NCI-H1930 (cell line): ENCODE measurements around the gene SH2D5.
"Not testable (repeated sequence)": the region's sequence is repeated elsewhere in the genome, so short reads cannot be mapped to it uniquely, and the experiment has no call there.

Experiments
- DNase-seq, 2 experiments: peaks; one replicate each; lab custom pipeline; 2025; lab: John Stamatoyannopoulos, UW

SH2D5 gene

DNA sequence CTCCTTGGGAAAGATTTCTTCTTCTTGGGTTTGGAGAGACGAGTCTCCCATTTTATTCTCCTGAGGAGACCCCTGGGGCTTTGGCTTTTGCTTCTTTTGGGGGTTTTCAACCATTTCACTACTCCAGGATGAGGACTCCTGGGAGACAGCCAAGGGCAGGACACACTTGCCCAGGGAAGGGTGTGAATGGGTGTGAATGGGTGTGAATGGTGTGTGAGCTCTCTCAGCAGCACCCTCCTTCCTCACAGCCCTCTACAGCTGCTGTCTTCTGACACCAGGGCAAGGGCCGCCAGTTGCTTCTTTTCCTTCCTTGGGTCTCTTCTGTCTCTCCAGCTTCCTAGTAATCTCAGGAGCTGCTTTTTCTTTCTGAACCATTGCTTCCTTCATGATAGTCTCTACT is 38.9 kb downstream of the SH2D5 start:
- no peak for DNase-seq

DNA sequence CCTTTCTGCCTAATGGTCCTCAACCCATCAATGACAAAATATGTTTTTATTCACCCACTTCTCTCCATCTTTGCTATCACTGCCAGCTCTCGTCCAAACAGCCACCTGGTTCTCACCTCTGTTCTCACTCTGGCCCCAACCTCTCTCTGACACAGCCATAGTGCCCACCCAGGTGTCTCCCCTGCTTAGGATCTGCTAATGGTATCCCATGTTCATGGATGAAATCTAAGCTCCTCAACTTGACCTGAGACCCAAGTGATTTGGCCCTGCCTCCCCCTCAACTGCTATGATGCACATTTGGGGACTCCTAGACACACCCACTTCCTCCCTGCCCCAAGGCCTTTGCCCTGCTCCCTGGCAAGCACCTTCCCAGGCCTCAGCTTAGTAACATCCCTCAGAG is 40.6 kb downstream of the SH2D5 start:
- no peak for DNase-seq

DNA sequence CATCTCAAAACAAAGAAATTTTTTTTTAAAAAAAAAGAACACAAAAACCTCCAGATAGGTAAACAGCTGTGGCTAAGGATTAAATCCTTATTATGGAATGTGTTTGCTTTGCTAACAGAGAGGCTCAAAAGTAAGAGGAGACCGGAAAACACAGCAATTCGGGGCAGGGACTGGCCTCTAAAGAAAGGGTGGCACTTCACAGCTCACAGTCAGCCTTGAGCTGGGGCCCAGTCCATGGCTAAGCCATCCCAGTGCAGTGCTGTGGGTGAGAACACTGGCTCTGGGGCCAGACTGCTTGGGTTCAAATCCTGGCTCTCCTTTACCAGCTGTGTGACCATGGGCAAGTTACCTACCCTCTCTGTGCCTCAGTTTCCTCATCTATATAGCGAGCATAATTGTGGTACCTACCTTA is 42.9 kb downstream of the SH2D5 start:
- no peak for DNase-seq

DNA sequence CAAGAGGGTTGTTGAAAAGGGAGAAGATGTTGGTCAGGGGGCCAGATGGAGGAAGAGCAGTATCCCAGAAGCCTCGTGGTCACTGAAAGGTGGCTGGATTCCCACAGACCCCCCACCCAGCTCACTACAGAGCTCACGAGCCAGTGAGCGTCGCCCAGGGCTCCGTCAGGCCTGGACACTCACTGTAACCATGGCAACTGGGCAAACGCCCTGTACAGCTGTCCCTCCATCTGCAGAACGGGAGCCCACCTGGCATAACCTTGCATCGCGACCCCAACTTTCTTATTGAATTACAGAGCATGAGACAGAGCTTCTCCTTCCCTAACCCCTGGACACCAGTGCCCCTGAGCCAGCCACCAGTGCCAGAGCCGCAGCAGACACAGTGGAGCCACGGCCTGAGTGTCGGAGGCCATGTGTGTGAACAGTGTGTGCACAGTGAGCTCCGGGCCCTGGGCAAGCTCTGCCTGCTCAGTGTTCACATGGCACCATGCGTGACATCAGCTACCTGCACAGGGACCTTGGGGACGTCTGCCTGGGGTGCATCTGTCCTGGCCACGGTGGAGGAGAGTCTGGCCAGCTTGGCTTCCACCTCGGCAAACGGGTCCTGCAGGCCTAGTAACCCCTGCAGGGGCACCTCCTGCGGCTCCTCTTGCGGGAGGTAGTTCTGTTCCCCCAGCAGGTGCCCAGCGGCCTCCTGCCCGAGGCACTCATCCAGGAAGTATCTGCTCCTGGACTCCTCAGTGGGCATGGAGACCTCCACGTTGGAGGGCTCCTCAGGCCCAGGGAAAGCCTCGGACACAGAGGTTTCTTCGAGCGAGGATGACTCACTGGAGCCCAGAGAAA is 45.4 kb downstream of the SH2D5 start:
- DNase-seq, result no peak

DNA sequence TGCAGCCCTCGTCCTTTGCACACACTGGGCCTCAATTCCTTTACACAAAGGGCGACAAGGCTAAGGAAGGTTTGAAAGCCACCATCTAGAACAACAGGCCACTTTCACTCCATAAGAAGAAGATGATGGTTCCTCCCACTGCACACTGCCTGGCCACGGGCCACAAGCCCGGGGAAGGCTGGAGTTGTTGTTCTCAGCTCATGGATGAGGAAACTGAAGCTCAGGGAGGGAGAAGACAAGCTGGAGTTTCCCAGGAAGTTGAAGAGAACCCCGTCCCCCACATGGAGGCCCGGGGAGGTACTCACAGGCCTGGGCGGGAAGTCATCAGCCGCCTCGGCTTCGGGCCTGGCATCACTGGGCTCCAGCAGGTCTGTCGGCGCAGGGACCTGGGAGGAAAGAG is 46.8 kb downstream of the SH2D5 start:
- no peak for DNase-seq

DNA sequence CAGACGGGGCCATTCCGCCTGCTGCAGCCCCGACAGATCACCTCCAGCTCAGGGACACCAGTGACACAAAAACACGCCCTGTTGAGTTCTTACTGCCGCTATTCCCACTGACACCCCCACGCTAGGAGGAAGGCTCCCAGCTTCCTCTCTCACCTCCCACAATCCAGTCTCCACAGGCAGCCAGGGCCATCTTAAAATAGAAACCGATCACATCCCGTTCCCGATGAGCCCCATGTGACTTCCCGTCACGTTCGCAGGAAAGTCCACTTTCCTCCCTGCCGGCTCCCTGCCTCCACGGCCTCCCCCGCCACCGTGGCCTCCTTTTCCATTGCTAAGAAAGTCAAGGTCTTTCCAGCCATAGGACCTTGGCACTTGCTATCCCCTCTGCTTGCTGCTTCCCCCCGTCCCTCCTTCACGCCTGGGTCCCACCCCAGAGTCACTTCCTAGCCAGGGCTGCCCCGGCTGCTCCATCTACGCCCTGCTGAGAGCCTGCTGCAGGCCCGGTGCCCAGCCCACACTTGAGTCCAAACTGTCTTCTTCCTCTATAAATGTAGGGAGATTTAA is 47.3 kb downstream of the SH2D5 start:
- no peak for DNase-seq

DNA sequence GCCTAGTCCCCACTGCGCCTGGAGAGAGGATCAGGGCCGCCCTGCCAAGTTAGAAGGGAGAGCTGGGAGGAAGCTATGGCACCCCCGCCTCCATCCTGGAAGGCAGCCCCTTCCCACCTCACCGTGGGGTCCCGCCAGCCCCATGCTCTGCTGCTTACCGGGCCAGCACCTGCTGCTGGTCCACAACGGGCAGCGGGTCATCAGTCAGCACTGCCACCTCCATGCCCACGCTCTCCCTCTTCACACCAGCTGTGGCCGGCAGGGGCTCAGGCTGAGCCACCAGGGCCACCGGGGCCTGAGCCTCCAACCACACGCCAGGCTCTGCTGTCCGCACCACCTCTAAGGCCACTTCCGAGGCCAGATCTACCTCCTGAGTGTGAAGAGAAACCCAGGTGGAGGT is 47.9 kb downstream of the SH2D5 start:
- no peak for DNase-seq

DNA sequence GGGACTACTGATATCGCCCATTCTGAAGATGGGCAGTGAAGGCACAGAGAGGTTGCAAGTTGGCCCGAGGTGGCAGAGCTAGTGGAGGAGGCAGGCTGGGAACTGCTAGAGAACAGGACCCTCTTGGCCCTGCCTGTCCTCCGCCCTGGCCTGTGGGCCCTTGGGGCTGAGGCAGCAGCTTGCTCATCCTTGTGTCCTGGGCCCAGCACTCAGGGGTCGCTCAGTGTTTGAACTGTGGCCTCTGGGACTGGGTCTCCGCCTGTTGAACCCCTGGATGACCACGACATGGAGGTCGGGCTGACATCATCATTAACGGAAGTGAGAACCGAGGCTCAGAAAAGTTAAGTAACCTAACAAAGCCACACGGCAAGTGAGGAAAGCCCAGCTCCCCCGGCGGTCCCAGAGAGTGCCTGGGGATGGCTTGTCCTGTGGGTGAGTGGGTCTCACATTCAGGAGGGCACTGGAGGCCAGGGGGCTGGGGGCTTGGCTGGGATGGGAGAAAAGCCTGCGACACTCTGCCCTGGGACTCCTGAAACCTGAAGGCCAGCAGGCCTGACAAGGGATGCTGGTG is 48.4 kb downstream of the SH2D5 start:
- DNase-seq, result no peak

DNA sequence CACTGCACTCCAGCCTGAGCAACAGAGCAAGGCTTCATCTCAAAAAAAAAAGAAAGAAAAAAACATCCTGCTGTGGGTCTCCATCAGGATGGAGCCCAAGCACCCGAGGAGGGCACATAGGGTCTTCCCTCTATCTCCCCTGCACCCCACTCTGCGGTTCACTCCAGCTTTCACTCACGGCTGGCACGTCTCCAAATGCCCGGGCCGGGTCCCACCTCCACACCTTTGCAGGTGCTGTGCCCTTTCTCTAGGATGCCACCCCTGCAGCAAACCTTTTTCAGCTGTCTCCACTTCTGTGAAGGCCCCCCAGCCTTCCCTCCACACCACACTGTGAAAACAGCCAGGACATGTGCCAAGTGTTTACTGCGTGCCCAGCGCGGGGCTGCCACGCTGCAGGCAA is 48.9 kb downstream of the SH2D5 start:
- DNase-seq, result no peak

DNA sequence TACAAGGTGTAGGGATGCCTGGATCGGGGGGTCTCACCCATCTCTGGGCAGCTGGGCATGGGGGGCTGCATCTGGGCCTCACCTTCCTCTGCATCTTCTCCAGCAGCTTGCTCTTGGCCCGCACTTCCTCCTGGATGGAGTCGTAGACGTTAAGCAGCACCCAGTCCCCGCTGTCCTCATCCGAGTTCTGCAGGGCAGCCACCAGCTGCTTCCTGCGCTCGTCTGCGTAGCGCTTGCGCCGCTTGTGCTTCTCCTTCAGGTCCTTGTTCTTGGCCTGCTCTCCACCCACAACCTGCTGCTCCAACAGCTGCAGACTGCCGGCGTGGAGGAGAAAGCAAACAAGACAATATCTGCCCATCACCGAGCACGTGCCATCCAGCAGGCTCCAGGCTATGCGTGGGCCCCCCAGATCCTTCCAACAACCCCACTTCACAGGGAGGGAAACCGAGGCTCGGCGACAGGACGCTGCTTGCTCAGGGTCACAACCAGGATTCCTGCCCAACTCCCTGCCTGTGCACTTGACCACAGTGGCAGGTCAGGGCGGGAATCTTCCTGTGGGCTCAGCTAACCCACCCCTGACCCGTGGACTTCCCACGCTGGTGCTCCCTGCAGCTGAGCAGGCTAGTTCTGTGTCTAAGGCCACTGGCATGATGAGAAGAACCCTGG is 49.8 kb downstream of the SH2D5 start:
- no peak for DNase-seq

DNA sequence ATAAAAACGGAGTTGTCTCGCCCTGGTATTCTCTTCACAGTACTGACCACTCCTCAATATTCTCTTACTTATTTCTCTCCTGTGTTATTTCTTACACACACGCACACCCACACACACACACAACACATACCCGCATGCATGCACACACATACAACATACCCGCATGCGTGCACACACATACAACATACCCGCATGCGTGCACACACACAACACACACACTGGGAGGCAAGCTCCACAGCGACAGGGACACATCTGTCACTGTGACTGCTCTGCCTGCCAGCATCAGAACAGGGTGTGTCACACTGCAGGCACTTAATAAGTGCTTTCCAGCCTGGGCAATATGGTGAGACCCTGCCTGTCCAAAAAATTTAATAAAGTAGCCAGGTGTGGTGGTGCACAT is 50.5 kb downstream of the SH2D5 start:
- no peak for DNase-seq

DNA sequence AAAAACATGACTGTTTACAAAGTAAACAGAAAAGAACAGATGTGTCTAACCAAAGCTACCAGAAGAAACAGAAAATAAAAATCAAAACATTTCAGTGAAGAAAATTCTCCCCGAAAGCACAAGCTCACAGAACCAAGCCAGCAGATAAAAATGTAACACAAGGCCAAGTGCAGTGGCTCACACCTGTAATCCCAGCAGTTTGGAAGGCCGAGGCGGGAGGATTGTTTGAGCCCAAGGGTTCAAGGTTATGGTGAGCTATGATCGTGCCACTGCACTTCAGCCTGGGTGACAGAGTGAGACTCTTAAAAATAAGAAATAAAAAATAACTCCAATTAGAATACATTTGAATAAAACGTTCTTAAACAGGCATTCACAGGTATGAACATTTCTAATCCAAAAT is 52.2 kb downstream of the SH2D5 start:
- DNase-seq, result no peak

DNA sequence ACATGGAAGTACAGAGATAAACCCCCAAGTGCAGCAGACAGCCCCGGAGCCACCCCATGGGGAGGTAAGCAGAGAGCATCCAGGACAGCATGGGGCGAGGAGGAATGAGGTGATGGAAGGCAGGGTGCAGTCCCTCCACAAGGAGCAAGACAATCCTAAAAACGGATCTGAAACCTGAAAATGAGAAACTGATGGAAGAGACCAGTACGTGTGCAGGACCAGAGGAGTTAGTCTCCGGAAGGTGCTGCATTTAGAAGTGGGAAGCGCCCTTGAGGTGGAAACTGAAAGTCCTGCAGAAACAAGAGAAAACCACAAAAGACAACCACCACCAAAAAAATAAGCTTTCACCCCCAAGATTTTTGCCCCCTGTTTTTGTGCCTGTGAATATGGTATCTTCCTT is 53.9 kb downstream of the SH2D5 start:
- no peak for DNase-seq

DNA sequence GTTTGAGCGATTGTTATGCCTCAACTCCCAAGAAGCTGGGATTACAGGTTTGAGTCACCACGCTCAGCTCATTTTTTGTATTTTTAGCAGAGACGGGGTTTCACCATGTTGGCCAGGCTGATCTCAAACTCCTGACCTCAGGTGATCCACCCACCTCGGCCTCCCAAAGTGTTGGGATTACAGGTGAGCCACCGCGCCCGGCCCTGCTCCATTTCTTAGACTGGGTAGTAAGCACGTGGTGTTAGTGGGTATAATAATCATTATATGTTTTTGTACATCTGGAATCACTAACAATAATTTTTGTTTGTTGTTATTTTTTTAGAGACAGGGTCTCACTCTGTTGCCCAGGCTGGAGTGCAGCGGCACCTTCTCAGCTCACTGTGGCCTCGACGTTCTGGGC is 58.9 kb downstream of the SH2D5 start:
- not testable (repeated sequence) for DNase-seq

DNA sequence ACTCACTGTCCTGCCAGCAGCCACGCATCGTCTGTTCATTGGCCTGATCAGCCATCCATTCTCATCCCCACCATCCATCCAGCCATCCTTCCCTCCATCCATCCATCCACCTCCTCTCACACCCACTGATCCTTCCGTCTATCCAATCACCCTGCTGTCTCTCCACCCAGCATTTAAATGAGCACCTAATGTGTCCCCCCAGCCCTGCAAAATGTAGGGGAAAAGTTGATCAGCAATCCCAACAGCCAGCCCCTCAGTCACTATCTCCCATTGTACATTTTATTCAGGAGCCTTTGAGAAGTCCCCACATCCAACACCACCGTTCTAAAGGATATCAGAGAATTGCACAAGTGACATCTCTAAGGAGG is 60.3 kb downstream of the SH2D5 start:
- DNase-seq, result no peak

DNA sequence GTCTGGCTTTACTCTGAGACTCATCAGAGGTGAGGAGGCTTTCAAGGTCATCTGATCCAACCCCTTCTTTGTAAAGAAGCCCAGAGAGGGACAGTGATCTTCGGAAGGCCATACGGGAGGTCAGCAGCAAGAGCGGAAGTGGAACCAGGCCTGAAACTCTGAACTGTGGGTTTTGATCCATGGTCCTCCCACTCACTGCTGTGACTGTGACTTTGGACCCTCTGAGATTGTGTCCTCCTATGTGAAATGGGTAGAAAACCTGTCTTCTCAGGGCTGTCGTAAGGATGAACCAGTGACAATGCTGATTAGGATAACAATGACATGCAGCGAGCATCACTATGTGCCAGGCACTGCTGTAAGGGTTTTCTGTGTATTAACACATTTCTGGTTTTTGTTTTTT is 61.6 kb downstream of the SH2D5 start:
- no peak for DNase-seq
